ENCODE measurements around the gene SPAG16. TPM values are rescaled to one million over a fixed set of nuclear protein-coding genes. Genes with fewer than 3 reads are reported as not detected.

SPAG16 gene
- polyA plus RNA-seq, 1 donor, result 53.7 TPM

DNA sequence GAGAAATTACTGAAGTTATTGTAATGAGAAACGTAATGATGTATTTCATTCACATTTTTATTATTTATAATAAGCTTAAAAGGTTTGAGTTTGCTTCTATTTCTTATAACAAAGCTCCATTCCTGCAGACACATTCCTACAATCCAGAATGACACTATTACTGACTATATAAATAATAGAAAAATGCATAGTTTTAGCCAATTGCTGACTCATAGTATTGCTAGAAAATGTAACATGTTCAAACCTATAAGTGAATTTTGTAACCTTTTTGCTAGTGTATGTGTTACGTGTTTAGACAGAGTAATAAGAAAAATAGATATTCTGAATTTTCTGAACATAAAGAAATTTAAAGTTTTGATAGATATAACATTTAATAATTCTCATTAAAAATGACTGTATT lies 1117.3 kb downstream of the SPAG16 start:
- no peaks in the 10 kb centered on the region for H3K9me3 ChIP-seq (ENCODE audit: control insufficient read depth, low read depth, low read length)
- 80% methylated on average over 1 of the region's 2 CpGs for WGBS (ENCODE audit: insufficient coverage, low lambda C conversion rate)
- H3K4me3 ChIP-seq (ENCODE audit: low read length), result no peak overlapping the region
- H3K4me1 ChIP-seq (ENCODE audit: control insufficient read depth, insufficient read depth, low read length), result no peaks in the 10 kb centered on the region
- DNase-seq, result no peak
- H3K27me3 ChIP-seq (ENCODE audit: control insufficient read depth, insufficient read depth, low read length), result no peaks in the 10 kb centered on the region
- H3K36me3 ChIP-seq (ENCODE audit: control insufficient read depth, insufficient read depth, low read length), result no peaks in the 10 kb centered on the region
- H3K27ac ChIP-seq (ENCODE audit: low read length), result no peak overlapping the region

DNA sequence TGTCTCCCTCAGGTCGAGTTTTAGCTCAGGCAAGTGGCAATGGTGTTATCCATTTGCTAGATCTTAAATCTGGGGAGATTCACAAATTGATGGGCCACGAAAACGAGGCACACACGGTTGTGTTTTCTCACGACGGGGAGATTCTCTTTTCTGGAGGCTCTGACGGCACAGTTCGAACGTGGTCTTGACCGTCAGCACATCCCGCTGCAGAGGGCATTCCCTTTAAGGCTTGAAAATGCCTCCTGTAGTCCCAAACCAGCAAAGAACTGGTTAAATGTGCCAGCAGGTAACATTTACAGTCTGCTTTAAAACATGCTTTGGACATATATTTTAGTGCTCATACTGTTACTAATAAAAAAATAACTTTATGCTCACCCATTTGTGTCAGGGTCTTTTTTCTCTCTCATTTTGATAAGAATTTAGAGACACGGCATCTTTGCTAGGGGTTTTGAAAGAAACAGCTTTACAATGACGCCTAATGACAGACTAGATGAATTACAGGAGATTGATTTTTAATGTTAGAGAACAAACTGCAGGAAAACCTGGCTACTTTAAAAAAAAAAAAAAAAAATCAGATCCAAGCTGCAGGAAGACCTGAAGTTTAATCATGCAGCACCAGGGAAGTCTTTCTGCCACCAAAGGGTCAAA lies 1126.0 kb downstream of the SPAG16 start:
- H3K4me1 ChIP-seq (ENCODE audit: control insufficient read depth, insufficient read depth, low read length), result no peaks in the 10 kb centered on the region
- DNase-seq, result no peak
- H3K9me3 ChIP-seq (ENCODE audit: control insufficient read depth, low read depth, low read length), result no peaks in the 10 kb centered on the region
- no peaks in the 10 kb centered on the region for H3K36me3 ChIP-seq (ENCODE audit: control insufficient read depth, insufficient read depth, low read length)
- WGBS (ENCODE audit: insufficient coverage, low lambda C conversion rate), result 10% methylated on average over 2 of the region's 13 CpGs
- H3K27ac ChIP-seq (ENCODE audit: low read length), result no peak overlapping the region
- H3K27me3 ChIP-seq (ENCODE audit: control insufficient read depth, insufficient read depth, low read length), result no peaks in the 10 kb centered on the region
- no peak overlapping the region for H3K4me3 ChIP-seq (ENCODE audit: low read length)

DNA sequence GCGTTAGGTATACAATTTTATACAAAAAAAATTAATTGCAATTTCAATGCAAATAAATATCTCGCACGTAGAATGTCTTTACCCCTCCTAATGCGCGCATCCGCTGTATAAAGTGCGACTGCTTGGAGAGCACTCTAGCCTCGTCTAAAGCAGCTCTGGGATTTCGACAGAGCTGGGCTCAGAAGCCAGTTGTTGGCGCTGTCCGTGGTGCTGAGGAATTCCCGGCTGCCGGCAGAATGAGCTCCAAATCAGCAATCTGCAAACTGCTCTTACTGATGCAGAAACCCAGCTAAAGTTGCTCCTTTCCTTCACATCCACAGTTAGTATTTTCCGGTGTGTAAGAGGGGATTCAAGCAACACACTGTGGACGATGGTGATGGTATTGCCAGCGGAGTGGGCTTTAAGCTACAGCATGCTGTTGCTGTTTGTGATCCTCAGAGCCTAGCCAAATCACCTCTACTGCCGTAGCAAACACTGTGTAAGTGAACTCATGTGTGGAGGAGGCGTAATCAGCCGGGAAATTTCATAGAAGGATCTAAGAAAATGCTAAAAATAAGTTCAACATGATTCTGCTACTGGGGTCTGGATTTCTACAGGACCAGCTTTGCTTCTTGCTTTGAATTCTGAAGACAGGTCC lies 1126.8 kb downstream of the SPAG16 start, which contains the start of gene VWC2L:
TSS of gene VWC2L (plus strand) at position 137 of the 637 bp plus-strand sequence. CDS start 3,140 bp downstream, outside the sequence.
- H3K4me3 ChIP-seq (ENCODE audit: low read length), result no peak within 1 kb of the TSS
- H3K27me3 ChIP-seq (ENCODE audit: control insufficient read depth, insufficient read depth, low read length), result no peaks in the 10 kb centered on the region
- no CpG with 5 or more reads among the region's 19 CpGs for WGBS (ENCODE audit: insufficient coverage, low lambda C conversion rate)
- H3K36me3 ChIP-seq (ENCODE audit: control insufficient read depth, insufficient read depth, low read length), result no peaks in the 10 kb centered on the region
- H3K4me1 ChIP-seq (ENCODE audit: control insufficient read depth, insufficient read depth, low read length), result no peaks in the 10 kb centered on the region
- no peak within 1 kb of the TSS for H3K27ac ChIP-seq (ENCODE audit: low read length)
- DNase-seq, result peak; percentile 35 to 51
- no peaks in the 10 kb centered on the region for H3K9me3 ChIP-seq (ENCODE audit: control insufficient read depth, low read depth, low read length)

DNA sequence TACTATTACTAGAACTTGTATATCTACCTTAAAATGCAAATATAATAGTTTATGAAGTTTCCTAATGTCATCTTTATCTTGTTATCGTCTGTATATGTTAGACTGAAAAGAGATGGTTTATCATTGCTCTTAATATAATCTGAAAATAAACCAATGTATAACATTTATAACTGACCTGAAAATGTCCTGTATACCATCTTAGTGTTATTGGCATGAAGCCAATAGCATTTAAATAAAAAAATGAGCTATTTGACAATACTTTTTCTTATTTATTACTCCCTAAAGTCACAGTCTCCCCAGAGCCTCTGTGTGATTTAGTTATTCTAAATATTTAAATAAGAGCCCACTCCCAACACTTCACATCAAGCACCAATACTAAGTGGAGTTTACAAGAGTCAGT lies 1128.4 kb downstream of the SPAG16 start:
- no peak overlapping the region for H3K4me3 ChIP-seq (ENCODE audit: low read length)
- H3K9me3 ChIP-seq (ENCODE audit: control insufficient read depth, low read depth, low read length), result no peaks in the 10 kb centered on the region
- no peaks in the 10 kb centered on the region for H3K4me1 ChIP-seq (ENCODE audit: control insufficient read depth, insufficient read depth, low read length)
- 67% methylated on average over 1 of the region's 1 CpG for WGBS (ENCODE audit: insufficient coverage, low lambda C conversion rate)
- H3K36me3 ChIP-seq (ENCODE audit: control insufficient read depth, insufficient read depth, low read length), result no peaks in the 10 kb centered on the region
- no peak for DNase-seq
- no peak overlapping the region for H3K27ac ChIP-seq (ENCODE audit: low read length)
- no peaks in the 10 kb centered on the region for H3K27me3 ChIP-seq (ENCODE audit: control insufficient read depth, insufficient read depth, low read length)

DNA sequence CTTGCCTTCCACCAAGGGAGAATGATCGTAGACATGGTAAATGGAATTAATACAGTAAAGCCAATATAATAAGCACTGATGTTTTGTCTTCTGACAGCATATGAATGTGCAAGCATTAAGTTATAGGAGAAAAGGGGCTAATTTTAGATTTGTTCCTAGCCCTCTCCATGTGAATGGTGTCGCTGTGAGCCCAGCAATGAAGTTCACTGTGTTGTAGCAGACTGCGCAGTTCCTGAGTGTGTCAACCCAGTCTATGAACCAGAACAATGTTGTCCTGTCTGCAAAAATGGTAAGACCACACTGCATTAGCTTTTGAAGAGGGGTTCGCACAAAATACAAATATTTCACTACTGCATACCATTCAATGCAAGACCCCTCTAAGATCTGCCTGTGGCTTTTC lies 1152.2 kb downstream of the SPAG16 start:
- no peaks in the 10 kb centered on the region for H3K27me3 ChIP-seq (ENCODE audit: control insufficient read depth, insufficient read depth, low read length)
- H3K4me3 ChIP-seq (ENCODE audit: low read length), result no peak overlapping the region
- no peak overlapping the region for H3K27ac ChIP-seq (ENCODE audit: low read length)
- no peaks in the 10 kb centered on the region for H3K36me3 ChIP-seq (ENCODE audit: control insufficient read depth, insufficient read depth, low read length)
- no peaks in the 10 kb centered on the region for H3K9me3 ChIP-seq (ENCODE audit: control insufficient read depth, low read depth, low read length)
- WGBS (ENCODE audit: insufficient coverage, low lambda C conversion rate), result no CpG with 5 or more reads among the region's 4 CpGs
- no peaks in the 10 kb centered on the region for H3K4me1 ChIP-seq (ENCODE audit: control insufficient read depth, insufficient read depth, low read length)
- DNase-seq, result no peak

DNA sequence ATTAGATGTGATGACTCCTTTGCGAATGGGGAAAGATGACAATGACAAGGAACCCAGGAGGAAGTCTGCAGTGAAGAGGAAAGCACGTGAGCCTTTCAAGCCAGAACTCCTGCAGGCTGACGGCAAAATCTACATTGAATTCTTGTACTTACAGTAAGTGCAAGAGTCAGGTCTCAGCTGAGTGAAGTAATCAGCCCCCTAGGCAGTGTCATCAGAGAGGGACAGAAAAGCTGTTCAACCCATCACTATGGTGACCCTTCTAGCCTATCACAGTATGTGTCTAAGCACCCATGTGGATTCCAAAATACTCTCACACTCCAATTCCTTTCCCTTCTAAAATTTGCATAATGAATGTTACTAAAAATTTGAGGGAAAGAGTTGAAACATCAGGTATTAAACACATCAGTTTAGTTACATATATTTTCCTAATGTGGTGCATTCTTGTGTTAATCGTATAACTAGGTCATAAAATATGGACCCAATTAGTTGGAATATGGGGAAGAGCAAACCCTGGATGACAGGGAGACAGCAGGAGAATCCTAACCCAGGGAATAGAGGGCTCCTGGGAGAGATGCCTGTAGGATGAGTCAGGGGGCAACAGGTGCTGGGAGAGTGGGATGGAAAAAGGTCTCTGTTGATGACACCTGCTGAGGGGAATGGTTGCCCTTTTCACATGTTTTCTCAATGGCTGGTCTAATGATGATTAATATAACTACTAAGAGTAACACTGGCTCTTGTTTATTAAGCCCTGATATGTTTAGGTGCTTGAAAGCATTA lies 1166.0 kb downstream of the SPAG16 start:
- Histone ChIP-seq H3K4me3 (ENCODE audit: low read length) (no peak overlapping the region), H3K27me3 (ENCODE audit: control insufficient read depth, insufficient read depth, low read length) (no peaks in the 10 kb centered on the region), H3K9me3 (ENCODE audit: control insufficient read depth, low read depth, low read length) (no peaks in the 10 kb centered on the region), H3K4me1 (ENCODE audit: control insufficient read depth, insufficient read depth, low read length) (no peaks in the 10 kb centered on the region), H3K36me3 (ENCODE audit: control insufficient read depth, insufficient read depth, low read length) (no peaks in the 10 kb centered on the region), H3K27ac (ENCODE audit: low read length) (no peak overlapping the region)
- no peak for DNase-seq
- 100% methylated on average over 1 of the region's 4 CpGs for WGBS (ENCODE audit: insufficient coverage, low lambda C conversion rate)

DNA sequence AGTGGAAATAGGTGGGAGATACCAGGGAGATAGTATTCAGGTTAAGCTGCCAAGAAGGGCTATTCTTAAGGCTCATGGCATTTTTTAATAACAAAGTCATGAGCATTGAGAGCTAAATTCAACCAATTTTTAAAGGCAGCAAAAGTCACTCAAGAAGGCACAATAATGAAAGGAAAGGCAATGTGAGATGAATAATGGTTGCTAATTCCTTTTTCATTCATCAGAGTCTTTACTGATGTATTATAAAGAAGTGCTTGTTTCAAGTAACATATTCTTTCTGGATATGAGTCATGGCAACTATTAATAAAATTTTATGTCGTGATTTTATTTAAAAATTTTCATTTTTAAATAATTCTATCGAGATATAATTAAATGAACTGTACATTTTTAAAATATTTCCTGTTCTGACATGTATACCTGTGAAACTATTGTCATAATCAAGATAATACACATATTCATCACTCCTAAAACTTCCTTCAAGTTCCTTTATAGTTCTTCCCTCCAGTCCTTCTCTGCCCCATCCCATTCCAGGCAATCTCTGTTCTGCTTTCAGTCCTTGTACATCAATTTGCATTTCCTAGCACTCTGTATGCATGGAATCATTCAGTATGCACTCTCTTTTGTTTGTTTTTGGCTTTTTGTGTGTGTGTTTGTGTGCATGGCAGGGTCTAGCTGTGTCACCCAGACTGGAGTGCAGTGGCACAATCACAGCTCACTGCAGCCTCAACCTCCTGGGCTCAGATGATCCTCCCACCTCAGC lies 1167.4 kb downstream of the SPAG16 start:
- Histone ChIP-seq H3K4me1 (ENCODE audit: control insufficient read depth, insufficient read depth, low read length) (no peaks in the 10 kb centered on the region), H3K27me3 (ENCODE audit: control insufficient read depth, insufficient read depth, low read length) (no peaks in the 10 kb centered on the region), H3K36me3 (ENCODE audit: control insufficient read depth, insufficient read depth, low read length) (no peaks in the 10 kb centered on the region), H3K9me3 (ENCODE audit: control insufficient read depth, low read depth, low read length) (no peaks in the 10 kb centered on the region), H3K4me3 (ENCODE audit: low read length) (no peak overlapping the region), H3K27ac (ENCODE audit: low read length) (no peak overlapping the region)
- 77% methylated on average over 2 of the region's 2 CpGs for WGBS (ENCODE audit: insufficient coverage, low lambda C conversion rate)
- DNase-seq, result no peak

Other genes starting within 250 kb of the SPAG16 start
- 3.2 TPM for gene IKZF2, start 132.9 kb upstream of the SPAG16 start, polyA plus RNA-seq

All from large intestine (tissue), 3 donors.